HPDE6-E6E7 (cell line): ENCODE data around the gene ZDHHC16.
"Not testable (repeated sequence)": the region's sequence is repeated elsewhere in the genome, so short reads cannot be mapped to it uniquely, and the experiment has no call there.

ENCODE experiments used
- DNase-seq: peaks from one replicate; pipeline ENCODE4 v3.0.0; 2011; ENCODE audit warnings: missing footprints; ENCODE audit errors: extremely low spot score

The ZDHHC16 gene

DNA sequence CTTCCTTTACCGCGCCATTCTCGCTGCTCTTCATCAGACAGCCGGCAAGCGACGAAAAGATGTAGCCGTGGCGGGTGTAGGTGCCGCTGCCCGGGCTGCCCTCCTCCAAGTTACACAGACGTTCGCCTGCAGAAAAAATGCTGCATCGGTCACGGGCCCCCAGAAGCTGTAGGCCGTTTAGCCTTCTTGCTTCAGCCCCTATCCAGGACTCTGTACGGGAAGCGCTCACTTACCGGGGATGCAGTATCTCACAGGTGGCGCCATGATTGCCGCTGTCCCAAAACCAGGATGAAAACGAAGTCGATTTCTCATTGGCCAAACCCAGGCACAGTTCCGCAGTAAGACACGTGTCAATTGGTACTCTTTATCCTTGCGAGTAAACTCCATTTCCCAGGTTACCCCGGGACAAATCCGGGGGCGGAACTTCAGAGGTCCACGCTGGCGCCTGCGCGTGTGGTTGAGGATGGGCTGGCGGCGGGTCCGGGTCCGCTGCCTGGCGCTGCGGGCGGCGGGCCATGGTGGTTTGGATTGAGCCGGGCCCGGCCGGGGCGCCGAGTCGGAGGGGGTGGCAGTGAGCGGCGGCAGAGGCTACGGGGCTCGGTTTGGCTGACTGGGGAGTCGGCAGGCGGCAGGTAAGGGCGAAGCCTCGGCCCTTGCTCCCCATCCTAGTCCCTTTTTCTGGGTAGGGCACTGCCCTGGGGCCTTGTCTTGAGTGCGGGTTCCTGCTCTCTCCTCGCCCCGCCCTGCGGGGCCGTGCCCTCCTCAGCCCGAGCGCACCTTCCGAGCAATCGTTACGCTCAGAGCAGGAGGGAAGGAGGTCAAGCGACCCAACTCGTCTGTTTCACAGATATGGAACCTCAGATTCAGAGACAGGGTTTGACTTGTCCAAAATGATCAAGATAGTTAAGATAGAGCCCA, at the start of gene ZDHHC16, which contains the start of gene EXOSC1:
Gene ZDHHC16 (plus strand): TSS at position 454 of the 918 bp plus-strand sequence. CDS start 5,501 bp downstream, outside the sequence.
Gene EXOSC1 (minus strand): TSS at position 285 of the 918 bp plus-strand sequence. CDS start 21 bp downstream, at position 264.
- DNase-seq: peak; percentile 99

DNA sequence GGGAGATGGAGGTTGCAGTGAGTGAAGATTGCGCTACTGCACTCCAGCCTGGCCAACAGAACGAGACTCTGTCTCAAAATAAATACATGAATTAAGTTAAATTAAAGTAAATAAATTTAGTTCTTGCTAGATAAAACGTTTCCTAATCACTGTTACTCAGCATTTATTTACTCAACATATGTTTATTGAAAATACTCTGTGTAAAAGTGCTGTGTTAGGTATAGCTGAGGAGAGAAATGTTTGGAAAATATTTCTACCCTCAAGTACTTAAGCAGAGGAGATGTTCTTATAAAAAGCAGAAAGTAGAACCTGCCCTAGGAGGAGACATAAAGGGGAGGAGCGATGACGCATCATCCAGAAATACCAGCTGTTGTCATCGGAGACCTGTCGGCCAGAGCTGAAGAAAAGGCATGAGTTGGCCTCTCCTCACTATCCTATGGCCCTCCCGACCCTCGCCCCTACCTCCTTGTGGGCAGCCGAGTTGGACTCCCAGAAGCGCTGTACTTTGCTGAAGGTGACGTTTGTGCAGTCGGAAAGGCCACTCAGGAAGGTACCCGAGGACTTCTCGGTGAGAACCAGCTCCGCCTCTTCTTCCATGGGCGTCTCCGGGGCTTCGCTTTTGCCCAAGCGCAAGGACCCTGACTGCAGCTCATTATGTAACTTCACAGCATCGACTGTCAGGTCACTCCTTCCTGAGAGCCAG, 46.0 kb upstream of the ZDHHC16 start:
- peak; percentile 77 for DNase-seq

DNA sequence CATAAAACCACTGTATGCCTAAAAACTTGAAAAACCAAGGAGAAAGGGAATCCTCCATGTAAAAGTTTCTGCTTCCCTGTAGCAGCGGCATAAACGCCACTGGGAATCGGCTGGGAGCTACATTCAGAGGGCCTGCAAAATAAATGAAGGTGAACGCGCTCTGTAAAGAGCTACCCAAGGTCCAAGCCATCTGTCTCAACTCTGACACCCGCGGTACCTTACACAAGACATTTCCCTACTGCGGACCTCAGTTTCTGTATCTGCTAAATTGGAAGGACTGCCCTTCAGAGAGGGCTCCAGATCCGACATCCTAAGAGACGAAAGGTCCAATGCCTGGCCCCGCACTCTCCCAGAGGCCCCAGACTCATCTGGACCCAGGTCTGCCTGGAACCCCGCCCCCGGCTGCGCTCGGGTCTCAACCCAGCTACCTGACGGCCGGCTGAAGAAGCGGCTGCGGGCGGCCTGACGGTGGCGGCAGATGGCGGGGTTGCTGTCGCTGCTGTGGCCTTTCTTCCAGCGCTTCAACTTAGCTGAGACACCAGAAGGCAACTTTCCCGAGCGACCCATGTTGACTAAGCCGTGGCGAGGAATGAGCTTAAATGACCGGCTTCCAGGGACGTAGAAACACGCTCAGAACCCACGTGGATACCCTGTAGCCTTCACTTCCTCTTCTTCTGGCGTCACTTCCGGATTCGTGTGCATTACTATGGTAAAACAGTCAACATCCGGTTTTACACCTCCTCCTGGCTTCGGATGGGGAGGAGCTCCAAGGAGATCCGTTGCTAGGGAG, 45.1 kb upstream of the ZDHHC16 start, which contains the start of gene RRP12:
Gene RRP12 (minus strand): TSS at position 676 of the 790 bp plus-strand sequence. CDS start 109 bp downstream, at position 567.
- peak; percentile 94 for DNase-seq

DNA sequence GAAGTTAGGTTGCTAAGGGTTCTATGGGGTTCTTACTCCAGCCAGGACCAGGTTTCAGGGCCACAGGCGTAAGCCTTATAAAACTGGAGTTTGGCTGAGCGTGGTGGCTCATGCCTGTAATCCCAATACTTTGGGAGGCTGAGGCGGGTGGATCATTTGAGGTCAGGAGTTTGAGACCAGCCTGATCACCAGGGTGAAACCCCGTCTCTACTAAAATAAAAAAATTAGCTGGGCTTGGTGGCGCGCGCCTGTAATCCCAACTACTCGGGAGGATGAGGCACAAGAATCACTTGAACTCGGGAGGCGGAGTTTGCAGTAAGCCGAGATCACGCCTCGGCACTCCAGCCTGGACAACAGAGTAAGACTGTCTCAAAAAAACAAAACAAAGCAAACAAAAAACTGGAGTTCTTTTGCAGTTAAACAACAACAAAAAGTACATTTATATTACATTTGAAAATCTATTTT, 44.5 kb upstream of the ZDHHC16 start:
- no peak for DNase-seq

DNA sequence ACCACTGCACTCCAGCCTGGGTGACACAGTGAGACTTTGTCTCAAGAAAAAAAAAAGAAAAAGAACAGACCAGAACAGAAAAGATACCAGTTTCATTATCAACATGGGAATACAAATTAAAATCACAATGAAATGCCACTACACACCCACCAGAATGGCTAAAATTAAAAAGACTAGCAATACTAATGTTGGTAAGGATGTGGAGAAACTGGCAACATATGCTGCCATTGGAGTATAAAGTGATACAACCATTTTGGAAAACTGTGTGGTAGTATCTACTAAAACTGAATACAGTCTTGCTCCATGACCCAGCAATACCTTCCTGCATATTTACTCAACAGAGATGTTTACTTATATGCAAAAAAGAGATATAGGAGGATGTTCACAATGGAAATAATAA, 41.9 kb upstream of the ZDHHC16 start:
- DNase-seq: no peak

DNA sequence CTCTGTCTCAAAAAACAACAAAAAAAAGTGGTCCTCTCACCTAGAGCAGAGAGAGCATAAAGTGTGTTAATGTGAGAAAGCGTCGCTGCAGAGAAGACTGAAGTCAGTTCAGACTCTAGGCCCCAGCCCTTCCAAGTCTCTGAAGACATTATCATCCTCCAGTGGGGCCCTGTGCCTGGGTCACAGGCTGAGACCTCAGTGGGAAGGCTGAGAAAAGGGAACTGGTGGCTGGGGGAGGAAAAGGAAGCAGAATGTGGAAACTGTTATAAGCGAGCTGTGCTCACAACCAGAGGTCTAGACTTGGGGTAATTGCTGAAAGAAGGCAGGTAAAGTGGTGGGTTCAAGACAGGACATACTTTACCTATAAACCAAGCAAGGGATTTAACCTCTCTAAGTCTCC, 39.9 kb upstream of the ZDHHC16 start:
- DNase-seq: no peak

DNA sequence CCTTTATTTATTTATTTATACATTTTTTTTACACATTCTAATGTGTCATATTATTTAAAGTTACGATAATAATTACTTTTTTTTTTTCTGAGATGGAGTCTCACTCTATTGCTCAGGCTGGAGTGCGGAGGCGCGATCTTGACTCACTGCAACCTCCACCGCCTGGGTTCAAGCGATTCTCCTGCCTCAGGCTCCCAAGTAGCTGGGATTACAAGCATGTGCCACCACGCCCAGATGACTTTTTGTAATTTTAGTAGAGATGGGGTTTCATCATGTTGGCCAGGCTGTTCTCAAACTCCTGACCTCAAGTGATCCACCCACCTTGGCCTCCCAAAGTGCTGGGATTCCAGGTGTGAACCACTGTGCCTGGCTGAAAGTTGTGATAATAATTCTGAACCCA, 39.5 kb upstream of the ZDHHC16 start:
- DNase-seq: not testable (repeated sequence)

DNA sequence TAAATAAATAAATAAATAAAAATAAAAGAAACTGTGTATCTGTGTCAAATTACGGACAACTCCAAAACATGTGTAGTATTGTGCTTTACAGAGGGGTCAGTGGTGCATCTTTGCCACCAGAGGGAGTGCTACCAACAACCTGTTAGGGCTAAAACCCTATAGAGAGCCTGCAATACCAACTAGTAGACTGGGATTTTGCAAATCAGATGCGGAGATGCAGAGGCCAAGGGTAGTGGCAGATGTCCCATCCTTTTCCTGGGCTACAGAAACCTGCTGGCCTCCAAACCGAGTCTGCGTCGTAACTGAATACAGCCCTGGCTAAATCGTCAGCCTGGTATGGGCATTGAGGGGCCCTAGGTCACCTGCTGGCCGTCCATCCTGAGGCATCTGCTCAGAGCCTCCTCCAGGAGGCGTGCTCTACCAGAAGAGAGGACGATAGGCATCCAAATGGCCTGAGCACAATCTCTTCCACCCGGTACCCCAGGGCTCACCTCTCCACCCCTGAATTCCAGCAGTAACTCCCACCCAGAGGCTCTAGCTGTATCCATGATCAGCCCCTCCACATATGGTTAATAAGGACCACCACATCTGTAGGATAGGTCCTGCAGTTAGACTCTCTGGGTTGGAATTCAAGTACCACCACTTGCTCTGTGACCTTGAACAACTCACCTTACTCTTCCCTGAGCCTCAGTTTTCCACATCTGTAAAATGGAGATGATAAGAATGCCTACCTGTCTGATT, 38.6 kb upstream of the ZDHHC16 start:
- DNase-seq: no peak

DNA sequence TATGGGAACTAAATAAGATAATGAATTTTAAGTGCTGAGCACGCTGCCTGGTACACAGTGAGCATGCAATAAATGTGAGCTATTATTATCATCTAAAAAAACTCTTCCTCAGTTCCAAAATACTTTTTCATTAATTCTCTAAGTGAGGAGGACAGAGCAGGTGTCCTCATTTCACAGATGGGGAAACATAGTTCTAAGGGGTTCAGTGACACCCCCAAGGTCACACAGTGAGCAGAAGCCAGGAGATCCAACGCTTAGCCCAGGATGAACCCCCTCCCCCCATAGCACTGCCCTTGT, 38.1 kb upstream of the ZDHHC16 start:
- DNase-seq: no peak

DNA sequence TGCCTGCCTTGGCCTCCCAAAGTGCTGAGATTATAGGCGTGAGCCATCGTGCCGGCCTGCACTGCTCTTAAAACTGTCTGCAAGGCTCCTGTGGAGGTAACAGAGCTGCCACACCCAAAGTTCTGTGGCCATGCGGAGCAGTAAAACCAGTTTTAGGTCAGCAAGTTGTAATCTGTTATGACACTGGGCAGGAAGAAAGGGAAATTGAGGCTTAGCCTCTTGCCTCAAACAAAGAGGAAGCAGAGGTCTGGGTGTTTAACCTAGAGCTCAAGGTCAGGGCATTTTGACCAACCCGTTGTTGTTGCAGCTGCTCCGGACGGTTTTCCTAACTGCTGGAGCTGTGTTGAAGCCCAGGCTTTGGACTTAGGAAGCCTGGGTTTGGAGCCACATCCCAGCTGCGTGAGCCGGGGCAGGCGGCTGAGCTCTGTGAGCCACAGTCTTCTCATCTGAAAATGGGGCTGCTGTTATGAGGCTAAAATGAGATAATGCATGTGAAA, 37.4 kb upstream of the ZDHHC16 start:
- no peak for DNase-seq

DNA sequence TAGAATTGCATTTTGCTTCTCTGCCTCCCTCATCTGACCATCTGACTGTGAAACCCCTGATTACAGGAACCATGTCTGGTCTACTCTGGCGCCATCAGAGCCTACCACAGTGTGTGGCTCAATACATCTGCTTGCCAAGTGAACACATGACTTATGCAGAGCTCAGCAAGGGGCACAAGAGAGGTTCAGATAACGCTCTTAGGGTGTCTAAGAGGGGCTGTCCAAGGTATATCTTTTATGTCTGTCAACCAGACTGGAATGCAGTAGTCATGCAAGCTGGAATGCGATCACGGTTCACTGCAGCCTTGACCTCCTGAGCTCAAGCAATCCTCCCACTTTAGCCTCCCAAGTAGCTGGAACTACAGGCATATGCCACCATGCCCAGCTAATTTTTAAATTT, 34.6 kb upstream of the ZDHHC16 start:
- DNase-seq: no peak

DNA sequence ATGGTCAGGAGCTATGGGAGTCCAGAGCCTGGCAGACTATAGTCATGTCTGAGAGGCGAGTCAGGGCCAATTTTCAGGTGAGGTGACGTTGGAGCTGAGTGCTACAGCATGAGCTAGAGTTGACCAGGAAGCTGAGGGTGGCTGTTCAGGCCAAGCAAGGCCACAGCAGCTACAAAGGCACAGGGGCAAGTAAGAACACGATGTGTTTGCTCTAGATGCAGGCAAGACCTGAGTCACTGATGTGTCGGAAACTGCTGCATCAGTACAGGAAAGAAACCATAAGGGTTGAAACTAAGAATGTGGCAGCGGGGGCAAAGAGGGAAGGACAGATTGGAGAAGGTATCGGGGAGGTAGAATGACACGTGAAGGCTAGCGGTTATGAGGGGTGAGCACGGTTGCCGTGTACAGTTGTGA, 33.1 kb upstream of the ZDHHC16 start:
- DNase-seq: peak; percentile 96

DNA sequence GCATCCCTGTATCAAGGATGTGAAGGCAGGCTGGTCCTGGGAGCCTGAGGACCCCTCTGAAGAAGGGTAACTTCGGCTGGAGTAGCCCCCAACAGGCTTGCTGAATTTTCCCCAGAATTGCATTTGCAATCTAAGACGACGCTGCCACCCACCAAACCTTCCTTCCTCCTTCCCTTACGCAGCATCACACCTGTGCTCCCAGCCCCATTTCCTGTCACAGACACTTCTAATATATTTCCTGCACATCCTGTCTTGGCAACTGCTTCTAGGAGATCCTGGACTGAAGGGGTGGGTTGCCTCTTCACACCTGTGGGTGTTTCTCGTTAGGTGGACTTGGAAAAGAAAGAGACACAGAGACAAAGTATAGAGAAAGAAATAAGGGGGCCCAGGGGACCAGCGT, 29.4 kb upstream of the ZDHHC16 start:
- no peak for DNase-seq

DNA sequence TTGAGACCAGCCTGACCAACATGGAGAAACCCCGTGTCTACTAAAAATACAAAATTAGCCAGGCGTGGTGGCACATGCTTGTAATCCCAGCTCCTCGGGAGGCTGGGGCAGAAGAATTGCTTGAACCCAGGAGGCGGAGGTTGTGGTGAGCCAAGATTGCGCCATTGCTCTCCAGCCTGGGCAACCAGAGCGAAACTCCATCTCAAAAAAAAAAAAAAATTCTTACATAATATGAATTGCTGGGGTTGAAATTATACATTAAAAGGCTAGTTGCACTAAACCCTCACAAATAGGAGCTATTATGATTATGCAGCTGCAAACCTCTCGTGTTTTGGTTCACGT, 22.2 kb upstream of the ZDHHC16 start:
- not testable (repeated sequence) for DNase-seq

DNA sequence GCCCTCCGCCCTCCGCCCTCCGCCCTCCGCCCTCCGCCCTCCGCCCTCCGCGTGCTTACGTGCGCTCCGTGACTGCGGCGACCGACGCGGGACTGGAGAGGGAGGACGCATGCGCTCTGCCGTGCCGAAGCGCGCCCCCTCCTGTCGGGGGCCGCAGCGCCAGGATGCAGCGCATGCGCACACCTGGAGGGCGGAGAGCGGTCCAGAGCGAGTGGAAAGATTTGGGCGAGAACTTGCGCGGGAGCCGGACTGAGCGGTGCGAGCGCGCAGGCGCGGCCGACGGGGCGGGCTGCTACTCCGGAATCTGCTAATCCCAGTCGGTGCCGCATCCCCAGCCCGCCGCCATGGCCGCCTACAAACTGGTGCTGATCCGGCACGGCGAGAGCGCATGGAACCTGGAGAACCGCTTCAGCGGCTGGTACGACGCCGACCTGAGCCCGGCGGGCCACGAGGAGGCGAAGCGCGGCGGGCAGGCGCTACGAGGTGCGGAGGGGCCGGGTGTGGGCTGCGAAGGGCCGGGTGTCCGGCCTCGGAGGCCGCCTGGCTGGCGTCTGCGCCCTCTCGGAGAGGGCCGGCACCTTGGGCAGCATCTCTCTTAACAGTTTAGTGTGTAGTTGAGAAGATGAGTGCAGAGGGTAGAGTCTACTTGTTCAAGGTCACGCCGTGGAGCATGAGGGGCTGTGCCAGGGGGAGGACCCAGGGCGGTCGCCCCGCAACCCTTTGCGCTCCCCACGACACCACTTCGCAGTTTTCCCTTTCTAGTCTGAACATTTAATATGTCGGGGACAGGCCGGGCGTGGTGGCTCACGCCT, 19.8 kb upstream of the ZDHHC16 start, which contains the start of gene PGAM1:
Gene PGAM1 (plus strand): TSS at position 228 of the 812 bp plus-strand sequence. CDS start 117 bp downstream, at position 345.
- peak; percentile 99 for DNase-seq

DNA sequence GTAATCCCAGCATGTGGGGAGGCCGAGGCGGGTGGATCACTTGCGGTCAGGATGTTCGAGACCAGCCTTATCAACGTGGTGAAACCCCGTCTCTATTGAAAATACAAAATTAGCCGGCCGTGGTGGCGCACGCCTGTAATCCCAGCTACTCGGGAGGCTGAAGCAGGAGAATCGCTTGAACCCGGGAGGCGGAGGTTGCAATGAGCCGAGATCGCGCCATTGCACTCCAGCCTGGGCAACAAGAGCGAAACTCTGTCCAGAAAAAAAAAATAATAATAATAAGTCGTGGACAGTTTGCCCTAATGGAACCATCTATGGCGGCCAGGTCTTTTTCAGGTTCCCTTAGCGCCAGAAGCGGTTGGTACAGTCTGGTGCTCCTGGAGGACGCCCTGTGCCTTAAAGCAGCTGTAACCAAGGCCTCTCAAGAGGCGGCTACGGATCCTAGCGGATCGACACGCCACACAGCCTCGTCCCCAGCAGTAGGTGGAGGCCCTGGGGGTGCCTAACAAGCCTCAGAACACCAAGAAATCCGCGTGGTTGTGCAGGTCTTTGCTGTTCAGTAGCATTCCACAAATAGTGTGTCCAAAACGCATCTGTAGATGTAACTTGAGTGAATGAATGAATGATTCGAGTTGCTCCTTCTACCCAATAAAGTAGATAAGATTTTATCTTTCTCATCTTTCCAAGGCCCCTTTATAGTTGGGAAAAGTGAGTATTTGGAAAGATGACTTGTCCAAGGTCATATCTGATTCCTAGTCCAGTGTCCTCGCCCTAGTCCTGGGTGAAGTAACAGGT, 19.0 kb upstream of the ZDHHC16 start:
- DNase-seq: no peak

DNA sequence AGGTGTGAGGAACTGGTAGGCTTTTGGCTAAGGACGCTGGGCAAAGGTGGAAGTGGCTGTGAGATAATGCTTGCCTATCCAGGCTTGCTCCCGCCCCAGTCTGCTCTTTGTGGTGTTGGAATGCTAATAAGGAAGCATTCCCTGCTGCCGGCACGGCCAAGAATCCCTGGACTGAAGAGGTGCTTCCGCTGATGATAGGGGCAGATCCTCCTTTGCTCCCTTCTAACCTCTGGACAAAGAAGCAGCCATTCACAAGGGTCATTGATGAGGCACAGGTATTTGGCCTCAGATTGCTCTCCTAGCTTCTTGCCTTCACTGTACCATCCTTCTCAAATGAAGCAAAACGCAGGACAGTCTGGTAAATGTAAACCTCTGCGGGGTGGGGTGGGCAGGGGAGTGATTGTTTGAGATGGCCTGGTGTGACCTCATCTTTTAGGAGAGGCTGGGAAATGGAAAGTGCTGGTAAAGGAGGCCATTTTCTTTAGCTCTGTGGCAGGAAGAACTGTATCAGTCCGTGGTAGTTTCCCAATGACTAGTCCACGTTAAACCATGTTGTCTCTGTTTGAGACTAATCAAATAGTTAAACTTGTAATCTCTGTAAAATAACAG, 18.3 kb upstream of the ZDHHC16 start:
- no peak for DNase-seq

DNA sequence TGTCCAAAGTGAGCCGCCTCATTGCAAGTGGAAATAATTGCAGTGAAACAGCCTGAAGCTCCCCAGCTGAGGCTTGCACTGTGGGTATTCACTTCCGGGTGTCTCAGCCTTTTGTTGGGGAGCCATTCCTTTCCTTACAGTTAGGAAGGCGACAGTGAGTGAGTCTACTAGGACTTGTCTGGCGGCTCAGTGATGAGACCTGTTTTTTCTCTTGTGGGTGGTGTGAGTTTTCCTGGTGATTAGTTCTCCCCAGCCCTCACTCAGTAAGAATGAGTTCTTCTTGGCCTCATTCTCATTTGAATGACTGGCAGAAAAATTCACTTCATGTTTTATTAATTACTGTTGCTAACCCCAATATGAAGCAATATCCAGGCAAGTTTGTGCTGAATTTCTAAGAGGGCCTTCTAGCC, 17.4 kb upstream of the ZDHHC16 start:
- no peak for DNase-seq

DNA sequence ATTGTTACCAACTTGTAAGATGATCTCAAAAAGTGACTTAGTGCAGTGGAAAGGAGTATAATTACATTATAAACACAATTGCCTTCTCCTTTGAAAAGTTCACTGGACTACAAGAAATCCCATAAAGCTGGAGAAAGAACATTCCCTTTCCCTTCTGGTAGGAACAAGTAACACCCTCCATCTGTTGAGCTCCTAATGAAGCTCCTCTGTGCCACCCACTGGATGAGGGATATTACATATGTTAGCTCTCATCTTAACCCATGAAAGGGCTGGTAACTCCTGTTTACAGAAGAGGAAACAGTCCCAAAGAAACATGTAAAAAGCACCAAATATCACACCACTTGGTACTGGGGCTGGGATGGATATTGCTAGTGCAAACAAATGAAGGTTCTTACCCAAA, 11.9 kb upstream of the ZDHHC16 start:
- no peak for DNase-seq
